HG03354 (cell line): ENCODE data around the gene ITGB3.

Source experiments
- ATAC-seq: cut with Tn5 transposase; IDR thresholded peaks from one replicate; pipeline ENCODE4 v1.9.1; 2021; ENCODE audit warnings: mild to moderate bottlenecking; ENCODE audit not compliant: unreplicated experiment, poor library complexity, severe bottlenecking

Gene ITGB3

DNA sequence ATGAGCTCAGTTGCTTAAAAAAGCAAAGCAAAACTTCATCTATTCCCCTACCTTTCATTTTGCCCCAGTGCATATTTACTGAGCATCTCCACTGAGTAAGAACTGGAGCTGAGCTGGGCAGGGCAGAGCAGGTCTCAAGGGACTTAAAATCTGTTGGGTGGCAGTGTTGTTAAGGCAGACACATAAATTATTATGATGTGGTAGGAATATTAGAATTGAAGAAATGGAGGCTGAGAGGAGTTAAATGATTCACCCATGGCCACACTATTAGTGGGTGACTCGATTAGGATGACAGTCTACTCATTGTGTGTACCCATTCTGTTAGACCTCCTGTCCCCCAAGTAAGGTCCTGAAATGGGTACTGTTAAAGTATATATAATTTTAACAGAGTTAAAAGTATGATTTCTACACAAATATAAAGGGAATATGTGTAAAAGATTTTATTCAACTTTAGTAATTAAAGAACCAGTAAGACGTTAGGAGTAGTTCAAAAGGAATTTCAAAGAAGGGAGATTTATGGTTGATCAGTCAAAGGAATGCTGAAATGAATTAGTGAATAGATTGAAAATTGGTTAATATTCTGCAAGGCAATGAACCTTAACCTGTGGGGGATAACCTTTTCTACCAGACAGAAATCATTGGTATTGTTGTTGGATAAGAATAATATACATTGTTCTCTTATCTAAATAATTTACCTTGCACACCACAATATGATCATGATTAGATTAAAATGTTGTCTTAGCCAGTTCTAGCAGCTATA is 17.5 kb downstream of the ITGB3 start:
- no peak for ATAC-seq

DNA sequence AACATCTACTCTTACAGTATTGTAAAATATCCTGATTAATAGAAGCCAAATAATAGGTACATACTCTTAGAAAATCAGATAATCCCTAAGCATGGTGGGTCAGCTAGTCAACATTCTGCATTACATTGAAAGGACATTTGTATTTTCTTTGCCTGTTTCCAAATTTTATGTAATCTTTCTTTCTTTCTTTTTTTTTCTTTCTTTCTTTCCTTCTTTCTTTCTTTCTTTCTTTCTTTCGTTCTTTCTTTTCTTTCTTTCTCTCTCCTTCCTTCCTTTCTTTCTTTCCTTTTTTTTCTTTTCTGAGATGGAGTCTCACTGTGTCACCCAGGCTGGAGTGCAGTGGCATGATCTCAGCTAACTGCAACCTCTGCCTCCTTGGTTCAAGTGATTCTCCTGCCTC is 18.9 kb downstream of the ITGB3 start:
- no peak for ATAC-seq

DNA sequence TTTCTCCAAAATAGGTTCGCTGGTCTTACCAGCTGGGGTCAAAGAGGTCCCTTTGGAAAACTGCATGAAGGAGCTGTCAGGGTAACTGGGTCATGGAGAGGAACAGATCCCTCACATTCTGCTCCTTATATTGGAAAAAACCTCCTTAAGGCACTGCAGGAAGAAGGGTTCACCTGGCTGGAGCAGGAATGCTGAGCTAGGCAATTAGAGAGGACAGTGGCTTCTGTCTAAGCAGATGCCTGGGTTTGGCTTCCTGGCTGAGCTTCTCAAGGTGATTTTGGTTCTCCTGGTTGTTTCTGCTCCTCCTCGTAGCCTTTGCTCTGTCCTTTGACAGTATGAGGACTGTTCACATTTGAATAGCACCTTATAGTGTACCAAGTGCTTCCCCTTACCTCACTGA is 19.6 kb downstream of the ITGB3 start:
- ATAC-seq: no peak

DNA sequence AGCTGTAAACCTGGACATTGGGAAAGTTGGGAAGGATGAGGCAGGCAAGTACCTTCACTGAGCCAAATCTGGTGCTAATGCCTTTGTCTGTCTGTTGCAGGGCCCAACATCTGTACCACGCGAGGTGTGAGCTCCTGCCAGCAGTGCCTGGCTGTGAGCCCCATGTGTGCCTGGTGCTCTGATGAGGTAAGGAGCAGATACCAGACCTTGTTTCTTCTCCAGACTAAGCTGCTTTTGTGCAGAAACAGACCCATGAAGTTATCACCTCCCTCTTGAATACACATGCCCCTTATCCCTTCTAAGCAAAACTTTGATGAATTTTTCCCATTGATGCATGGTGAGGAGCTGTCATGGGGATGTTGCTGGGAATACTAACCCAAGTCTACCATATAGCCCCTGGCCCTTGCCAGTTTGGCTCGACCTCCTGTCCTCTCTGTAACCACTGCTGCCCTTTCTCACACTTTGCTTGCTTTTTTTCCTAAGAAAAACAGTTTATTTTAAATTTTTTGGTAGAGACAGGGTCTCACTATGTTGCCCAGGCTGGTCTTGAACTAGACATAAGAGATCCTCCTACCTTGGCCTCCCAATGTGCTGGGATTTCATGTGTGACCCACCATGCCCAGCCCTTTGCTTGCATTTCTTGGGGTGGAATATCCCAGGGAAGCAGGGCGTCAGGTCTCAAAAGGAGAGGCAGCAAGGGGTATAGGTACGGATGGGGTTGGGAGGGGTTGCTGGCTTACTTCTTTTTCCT is 20.9 kb downstream of the ITGB3 start:
- no peak for ATAC-seq

DNA sequence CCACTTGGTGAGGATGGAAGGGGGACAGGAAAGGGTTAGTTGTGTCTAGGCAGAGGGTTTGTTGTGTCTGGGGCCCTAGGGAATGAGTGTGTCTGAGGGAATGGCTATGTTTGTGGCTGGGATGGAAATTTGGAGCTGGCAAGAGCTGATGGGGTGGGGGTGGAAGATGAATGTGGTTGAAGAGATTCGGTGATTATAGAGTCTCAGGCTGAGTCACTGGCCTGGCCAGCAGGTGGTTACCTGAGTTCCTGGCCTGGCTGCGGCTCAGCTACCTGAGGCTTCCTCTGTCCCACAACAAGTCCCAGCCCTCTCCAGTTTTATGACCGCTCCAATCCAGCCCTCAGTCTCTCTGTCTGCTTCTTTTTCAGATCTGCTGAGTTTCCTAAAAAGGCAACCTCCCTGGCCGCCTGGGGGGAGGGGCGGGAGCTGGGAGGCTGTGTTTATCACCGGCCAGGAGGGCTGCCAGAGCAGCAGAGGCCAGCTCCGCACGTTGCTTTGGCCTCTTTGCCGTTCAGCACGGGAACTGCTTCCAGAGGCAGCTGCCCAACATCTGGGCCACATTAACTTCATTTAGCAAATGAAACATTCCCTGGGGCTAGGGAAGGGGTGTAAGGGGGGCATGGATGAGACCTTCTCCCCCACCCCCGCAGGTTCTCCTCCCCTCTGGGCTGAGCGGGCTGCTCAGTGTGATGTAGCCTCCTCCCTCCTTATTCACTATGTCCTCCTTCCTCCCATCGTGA is 21.8 kb downstream of the ITGB3 start:
- ATAC-seq: no peak

DNA sequence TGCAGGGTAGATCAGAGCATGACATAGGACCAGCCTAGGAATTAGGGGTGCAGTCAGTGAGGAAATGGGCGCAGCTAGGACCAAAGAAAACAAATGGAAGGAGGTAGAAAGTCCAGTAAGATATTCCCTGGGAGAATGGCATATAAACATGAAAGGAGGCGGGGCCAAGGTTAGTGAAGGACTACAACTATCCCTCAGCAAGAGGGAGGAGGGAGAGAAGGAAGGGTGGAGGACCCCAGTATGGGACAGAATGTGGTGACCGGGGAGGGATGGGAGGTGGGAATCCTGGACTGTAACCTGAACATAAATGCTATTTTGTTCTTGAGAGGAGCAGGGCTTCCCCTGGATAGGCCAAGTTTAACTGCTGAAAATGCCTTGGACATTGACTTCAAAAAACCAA is 22.8 kb downstream of the ITGB3 start:
- no peak for ATAC-seq

DNA sequence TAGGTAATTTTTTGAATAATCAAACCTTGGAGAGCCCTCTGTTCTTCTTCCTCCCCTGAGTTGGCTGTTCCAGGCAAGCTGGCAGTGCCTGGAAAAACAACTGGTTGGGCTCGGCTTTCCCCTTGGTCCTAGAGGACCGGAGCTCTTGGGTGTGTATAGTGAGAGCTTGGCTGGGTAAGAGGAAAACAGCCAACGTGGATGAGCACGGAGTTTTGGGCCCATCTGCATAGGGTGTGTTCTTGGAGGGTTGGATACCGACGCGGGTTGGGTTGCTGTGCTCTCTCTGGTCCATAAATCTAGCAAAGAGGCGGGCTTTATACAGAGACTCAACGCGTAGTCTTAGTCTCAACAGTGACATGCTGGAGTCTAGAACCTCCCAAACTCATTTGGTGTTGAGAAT is 23.2 kb downstream of the ITGB3 start:
- ATAC-seq: no peak

DNA sequence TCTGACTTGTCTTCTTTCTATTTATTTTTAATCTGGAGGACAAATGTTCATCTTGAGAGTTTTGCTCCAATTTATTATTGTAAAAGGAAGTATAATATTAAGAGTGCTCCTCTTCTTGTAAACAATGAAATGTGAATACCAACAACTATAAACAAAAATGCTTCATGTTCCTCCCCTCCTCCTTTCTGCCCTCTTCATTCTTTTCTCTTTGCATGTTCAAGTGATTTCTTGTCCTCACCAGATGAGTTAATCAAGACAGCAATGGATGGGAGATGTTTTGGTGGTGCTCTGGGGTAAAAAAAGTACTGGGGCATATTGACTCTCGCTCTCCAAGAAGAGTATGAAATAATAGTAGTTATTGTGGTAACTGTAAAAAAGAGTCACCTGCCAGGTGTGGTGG is 24.3 kb downstream of the ITGB3 start:
- no peak for ATAC-seq

DNA sequence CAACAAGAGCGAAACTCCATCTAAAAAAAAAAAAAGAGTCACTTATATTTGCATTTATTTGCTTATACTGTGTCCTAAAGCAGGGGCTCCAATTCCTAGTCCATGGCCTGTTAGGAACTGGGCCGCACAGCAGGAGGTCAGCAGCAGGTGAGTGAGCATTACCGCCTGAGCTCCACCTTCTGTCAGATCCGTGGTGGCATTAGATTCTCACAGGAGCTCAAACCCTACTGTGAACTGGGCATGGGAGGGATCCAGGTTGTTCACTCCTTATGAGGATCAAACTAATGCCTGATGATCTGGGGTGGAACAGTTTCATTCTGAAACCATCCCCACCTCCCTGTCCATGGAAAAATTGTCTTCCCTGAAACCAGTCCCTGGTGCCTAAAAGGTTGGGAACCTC is 24.9 kb downstream of the ITGB3 start:
- no peak for ATAC-seq

DNA sequence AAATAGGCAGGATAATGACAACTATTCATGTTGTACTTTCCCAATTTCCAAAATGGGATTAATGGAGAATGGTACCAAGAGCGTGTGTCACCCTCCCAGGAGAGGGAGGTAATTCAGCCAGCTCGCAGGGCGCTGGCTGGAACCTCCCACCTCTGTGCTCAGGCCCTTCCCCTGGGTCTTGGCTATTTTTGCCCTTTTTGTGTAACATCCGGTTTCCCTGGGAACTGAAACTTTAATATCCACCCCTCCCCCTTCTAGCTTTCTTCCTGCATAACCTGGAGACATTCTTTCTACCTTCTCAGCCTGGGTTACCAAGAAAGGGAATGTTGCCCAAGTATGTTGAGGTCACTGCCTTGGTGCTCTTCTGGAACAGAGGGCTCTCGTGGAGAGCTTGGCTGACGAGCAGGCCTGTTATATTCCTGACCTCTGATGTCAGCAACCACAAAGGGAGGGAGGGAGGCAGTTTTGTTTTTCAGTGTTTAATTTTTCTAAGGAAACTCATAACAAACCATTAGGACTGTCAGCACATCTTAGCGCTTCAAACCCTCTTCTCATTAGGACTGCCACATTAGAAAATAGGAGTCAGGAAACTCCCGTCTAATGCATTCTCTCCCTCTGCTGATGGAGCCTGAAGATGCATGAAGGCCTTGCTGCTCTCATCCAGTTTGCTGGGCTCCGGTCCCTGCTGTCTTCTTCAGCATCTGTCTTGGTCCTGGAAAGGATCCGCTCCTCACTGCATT is 25.6 kb downstream of the ITGB3 start:
- ATAC-seq: peak; percentile 82

DNA sequence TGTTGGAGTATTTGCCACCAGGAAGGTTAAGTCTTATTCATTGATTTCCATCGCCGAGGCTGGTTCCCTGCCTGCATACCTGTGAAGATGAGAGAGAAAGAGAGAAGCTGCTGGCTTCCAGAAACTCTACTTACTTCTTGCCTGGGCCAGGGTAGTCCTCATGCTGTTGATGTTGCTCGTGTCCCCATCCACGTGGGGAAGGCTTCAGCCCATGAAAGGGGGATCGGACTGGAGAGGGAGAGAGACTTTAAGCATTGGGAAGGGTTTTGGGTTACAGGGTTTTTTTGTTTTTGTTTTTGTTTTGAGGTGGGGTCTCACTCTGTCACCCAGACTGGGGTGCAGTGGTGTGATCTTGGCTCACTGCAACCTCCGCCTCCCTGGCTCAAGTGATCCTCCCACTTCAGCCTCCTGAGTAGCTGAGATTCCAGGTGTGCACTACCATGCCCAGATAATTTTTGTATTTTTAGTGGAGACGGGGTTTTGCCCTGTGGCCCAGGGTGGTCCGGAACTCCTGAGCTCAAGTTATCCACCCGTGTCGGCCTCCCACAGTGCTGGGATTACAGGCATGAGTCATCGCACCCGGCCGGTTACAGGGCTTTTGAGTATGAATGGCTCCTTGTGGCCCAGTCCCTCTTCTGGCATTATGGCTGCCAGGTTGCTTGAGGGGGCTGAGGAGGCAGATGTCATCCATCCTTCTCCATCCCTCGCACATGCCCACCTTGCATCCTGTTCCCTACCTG is 26.6 kb downstream of the ITGB3 start:
- no peak for ATAC-seq

DNA sequence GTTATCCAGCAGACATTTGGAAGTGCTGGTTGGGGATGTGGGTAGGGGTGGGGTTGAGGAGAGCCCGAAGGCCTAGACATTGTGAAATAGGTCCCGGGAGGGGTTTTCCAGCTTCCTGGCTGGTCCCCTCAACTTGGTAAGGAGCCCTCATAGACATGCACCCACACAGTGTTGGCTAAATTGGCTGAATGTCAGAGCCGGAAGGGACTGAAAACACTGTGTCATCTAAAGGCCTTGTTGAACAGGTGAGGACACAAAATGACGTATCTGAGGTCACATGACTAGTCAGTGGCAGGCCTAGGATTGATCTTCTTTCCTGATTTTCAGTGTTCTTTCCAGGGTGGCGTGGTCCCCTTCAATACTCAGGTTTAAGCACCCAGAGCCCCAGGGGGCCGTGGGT is 27.6 kb downstream of the ITGB3 start:
- no peak for ATAC-seq

DNA sequence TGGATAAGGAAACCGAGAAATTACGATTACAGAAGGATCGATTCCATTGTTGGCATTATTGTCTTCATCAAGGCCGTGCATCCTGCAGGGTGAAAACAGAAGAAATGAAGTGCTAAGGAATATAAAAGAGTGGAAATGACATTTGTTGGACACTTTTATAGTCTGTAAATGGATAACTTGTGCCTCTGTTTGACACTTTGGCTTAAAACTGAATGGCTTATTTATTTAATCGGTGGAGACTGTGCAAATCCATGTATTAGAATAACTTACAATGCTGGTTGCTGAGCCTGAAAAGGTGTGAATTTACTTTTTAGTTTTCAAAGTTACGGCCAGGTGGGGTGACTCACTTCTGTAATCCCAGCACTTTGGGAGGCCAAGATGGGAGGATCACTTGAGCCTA is 31.4 kb downstream of the ITGB3 start:
- no peak for ATAC-seq

DNA sequence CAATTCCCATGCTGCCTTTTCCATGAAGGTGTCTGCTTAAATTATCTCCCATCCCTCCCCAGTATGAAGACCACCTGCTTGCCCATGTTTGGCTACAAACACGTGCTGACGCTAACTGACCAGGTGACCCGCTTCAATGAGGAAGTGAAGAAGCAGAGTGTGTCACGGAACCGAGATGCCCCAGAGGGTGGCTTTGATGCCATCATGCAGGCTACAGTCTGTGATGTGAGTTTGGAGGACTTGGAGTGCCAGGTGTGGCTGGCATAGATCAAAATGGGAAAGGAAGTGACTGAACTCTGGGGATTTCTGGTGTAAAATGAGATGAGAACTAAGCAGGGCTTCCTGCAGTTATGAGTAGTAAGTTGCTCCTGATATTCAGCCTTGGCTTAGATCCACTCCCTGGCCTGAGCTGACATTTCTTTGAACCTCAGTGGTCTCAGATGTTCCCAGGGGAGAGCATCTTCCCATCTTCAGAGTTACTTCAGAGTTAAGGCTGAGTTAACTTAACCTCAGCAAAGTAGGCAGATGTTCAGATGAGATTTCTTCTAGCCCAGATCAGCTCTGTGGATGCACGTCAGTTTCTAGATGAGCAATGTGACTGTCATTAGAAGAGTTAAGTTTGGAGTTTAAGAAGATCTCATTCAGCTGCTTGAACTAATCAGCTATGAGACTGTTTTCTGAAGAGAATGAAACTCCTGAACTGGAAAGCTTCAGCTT is 32.7 kb downstream of the ITGB3 start:
- ATAC-seq: peak; percentile 78

DNA sequence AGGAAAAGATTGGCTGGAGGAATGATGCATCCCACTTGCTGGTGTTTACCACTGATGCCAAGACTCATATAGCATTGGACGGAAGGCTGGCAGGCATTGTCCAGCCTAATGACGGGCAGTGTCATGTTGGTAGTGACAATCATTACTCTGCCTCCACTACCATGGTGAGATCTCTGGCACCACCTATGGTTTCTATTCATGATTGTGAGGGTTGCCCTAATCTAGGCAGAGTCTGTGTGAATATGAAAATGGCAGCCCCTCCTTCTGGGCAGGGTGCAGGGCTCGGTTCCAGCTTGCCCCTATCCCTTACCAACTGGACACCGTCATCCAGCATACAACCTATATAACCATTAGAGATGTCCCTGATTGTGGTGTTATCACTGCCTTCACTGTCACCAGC is 33.4 kb downstream of the ITGB3 start:
- ATAC-seq: no peak

DNA sequence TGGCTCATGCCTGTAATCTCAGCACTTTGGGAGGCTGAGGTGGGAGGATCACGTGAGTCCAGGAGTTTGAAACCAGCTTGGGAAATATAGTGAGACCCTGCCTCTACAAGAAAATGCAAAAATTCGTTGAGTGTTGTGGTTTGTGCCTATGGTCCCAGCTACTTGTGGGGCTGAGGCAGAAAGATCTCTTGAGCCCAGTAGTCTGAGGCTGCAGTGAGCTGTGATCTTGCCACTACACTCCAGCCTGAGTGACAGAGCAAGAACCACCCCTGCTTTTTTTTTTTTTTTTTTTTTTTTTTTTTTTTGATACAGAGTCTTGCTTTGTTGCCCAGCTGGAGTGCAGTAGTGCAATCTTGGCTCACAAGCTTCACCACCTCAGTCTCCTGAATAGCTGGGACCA is 34.0 kb downstream of the ITGB3 start:
- no peak for ATAC-seq

DNA sequence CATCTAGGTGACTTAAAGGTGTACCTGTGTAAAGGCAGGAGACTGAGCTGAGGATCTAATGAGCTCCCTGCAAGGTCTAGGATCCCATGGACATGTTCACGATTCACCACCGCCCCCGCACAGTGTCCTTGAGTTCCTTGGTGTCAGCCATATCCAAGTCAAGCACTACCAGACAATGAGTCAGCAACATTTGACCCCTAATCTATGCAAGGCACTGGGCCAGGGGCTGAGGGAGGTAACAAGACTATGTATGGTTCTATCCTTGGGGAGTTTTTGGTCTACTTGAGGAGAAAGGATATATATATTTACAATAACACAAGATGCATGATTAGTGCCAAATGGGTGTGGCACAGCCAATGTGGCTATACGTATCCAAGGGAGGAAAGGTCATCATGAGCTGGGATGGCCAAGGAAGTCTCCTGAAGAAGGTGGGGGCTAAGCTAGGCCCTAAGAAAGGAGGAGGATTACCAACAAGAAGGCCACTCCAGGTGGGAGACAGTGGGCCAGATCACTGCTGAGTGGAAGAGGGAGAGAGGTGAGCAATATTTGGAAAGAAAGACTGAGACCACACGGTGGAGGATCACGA is 35.0 kb downstream of the ITGB3 start:
- ATAC-seq: no peak

DNA sequence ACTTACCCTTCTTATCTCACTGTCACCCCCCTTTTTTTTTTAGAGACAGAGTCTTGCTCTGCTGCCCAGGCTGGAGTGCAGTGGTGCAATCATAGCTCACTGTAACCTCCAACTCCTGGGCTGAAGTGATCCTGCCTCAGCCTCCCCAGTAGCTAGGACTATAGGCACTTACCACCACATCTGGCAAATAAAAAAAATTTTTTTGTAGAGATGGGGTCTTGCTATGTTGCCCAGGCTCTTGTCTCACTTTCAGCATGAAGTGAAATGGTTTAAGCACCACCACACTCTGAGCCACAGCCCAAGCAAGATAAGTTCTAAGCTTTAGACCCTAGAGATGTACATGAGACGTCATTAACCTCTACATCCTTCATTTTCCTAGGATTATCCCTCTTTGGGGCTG is 35.7 kb downstream of the ITGB3 start:
- no peak for ATAC-seq

DNA sequence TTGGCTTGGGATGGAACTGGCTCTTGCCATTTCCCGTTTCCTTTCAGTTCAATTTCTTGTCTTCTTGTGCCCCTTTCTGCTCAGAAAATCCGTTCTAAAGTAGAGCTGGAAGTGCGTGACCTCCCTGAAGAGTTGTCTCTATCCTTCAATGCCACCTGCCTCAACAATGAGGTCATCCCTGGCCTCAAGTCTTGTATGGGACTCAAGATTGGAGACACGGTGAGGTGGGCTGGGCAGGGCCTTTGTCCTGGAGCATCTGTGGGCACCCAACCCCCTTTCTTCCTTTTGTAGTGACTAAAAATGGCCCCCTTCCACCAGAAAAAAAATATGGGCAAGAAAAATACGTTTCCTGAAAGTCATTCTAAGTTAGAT is 37.2 kb downstream of the ITGB3 start:
- ATAC-seq: no peak
